SKM-1 treated with dmso at 0.1 percent for 144 hours (cell line): ENCODE data around the gene MAN1B1.

Experiments used
- DNase-seq: peaks from one replicate; lab custom pipeline; 2025; ENCODE audit not compliant: unreplicated experiment; lab: John Stamatoyannopoulos, UW

MAN1B1 gene

DNA sequence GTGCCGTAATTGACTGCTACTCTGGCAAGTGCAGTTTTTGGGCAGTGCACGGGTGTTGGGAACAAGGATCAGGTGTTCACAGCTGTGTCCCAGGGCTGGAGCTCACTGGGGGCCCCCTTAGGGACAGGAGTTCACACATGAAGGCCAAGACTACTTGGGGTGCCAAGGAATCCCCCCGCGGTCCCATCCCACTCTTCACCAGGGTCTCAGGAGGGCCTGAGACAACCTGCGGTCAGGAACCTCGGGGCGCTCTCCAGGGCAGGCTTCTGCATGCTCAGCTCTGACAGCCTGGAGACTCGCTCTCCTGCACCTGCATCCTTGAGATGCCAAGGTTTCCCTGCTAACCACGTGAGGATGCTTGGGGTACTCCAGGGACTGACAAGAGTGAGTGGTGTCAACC lies 2.3 kb upstream of the MAN1B1 start:
- no peak for DNase-seq

DNA sequence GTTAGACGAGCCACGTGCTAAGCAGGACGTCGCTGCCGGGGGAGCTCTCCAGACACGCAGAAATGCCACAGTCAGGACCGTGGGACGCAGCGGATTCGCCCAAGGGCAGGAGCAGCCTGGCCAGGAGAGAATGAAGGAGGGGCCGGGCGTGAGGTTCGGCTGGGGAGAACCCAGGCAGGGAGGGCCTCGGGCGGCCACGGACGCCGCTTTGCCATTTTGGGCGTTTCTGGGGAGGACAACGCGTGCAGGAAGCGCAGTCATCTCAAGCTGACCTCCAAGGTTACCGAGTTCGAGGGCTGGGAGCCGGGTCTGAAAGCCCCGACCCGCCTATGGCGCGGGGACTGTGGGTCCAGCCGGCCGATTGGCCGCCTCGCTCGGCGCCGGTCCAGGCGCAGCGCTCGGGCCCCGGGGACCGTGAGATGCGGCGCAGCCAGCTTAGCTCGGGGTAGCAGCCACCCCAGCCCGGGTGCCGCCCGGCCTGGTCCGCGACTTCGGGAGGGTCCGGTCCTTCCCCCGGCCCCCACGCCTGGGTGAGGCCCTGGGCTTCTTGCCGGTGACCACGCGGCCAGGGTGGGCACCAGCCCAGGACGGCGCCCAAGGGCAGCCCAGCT lies 760 bp upstream of the MAN1B1 start:
- no peak for DNase-seq

DNA sequence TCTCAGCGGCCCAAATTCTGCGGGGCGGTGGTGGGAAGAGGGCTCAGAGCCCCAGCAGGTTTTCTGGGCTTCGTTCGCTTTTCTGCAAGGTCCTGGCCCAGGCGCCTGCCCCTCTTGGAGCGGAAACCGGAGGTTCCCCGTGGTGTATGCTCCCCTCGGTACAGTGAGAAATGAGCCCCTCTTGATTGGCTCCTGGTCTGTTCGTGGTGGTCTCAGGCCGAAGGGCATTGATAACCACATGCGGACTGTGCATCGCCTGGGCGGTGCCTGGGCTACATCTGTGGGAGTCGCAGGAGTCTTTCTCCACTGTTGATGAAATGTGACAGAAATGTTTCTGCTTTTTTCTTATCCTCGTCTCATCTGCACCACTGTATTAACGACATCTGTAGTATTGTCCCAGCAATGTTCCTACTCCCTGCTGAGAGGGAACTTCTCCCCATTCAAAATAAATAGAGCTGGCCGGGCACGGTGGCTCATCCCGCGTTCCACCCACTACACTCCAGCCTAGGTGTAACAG lies 682 bp downstream of the MAN1B1 start:
- no peak for DNase-seq

DNA sequence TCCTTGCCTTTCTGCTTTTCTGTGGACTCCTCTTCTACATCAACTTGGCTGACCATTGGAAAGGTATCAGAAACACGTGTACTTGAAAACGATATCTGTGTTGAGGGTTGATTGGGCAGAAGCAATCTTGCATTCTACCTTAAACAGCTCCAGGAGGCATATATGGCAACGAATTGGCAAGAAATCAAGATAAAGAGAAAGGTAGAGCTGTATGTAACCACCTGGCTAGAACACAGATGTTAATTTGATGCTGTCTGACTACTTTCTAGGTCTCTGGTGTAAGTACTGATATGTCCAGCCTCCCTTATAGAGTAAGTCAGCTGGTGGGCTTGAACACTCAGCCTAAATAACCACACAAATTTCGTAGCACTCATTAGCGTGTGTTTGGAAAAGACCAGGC lies 1.3 kb downstream of the MAN1B1 start:
- no peak for DNase-seq

DNA sequence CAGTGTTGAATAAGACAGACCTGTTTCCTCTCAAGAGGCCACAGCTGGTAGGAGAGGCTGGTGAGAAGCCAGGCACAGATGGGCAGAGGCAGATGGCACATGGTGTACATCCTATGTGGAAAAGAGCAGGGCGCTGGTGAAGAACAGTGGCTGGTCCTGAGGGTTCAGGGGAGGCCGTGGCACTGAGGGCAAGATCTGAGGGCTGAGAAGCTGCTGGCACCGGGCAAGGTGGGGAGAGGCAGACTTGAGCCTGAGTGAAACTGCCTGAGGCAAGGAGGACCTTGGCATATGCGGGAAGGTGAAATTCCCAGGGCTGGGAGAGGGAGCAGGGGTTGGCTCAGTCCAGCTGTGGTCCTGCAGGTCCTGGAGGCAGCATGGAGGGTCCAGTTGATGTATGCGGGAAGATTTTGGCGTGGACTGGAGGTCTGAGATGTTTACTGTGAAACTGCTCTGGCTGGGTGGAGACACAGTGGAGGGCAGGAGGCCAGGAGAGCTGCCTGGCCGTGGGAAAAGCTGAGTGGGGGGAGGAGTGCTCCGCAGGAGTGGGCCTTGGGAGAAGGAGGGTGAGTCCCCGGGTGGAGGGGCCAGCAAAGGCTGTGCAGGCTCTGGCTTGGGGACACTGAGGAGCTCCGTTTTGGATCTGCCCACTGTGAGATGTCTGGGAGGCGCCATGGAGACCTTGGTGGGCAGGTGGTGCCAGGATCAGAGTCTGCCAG lies 2.6 kb downstream of the MAN1B1 start:
- no peak for DNase-seq

DNA sequence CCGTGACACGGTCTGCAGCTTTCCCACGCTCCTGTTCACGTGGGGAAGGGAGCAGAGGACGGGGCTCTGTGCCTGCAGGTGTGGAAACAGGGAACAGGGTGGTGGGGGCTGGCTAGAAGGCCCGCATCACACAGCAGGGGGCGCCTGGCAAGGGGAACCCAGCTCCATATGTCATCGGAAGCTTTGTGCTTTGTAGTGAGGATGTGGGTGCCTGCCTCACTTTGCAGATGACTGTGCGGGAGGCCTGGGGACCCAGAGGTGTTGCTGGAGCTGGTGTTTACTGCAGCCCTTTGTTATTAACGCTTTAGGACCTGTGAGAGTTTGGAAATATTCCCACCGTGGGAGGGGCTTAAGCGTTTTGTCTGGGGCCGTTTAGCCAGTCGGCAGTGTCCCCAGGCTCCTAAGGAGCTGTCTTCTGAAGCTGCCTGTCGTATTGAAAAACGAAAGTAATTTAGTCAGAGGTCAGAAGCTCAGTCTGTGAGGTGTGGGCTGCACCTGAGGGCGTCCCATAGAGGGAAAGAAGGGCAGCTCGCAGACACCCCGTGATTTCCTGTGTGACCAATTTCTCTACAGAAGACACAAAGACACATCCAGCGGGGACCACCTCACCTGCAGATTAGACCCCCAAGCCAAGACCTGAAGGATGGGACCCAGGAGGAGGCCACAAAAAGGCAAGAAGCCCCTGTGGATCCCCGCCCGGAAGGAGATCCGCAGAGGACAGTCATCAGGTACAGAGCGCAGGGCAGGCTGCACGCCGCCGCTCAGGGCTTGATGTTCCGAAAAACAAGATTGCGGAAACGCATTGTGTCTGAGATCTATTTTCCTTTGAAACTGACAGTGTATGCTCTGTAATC lies 9.1 kb downstream of the MAN1B1 start:
- DNase-seq, result no peak

DNA sequence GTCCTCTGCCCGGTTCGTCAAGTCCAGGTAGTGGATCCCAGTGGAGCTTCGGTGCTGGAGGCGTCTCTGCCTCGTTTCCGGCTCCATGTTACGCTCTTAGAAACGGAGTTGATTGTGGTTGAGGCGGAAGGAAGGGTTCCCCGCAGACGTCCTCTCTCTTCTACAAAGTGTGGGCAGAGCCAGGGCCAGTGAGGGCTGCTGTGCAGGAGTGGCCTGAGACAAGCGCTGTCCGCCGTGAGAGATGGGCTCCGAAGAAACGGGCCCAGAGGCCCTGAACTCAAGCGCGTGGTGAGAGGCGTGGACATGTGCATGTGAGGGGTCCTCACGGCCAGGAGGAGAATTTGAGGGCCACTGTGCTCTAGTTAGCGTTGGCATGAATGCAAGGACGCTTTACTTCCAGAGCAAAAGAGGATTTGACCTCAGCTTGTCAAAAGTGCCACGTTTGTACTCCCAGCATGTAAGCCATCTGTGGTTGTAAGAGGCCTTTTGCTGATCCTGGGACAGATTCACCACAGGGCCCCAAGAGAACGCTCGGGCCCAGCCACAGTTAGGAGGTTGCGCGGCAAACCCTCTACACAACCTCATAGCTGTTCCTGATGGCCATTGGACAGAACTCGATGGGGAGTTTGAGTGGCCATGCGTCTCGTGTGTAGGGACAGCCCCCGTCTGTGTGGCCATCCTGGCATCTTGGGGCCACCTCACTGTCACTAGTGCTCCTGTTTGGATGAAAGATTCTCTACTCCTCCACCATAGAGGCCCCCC lies 10.2 kb downstream of the MAN1B1 start:
- no peak for DNase-seq

DNA sequence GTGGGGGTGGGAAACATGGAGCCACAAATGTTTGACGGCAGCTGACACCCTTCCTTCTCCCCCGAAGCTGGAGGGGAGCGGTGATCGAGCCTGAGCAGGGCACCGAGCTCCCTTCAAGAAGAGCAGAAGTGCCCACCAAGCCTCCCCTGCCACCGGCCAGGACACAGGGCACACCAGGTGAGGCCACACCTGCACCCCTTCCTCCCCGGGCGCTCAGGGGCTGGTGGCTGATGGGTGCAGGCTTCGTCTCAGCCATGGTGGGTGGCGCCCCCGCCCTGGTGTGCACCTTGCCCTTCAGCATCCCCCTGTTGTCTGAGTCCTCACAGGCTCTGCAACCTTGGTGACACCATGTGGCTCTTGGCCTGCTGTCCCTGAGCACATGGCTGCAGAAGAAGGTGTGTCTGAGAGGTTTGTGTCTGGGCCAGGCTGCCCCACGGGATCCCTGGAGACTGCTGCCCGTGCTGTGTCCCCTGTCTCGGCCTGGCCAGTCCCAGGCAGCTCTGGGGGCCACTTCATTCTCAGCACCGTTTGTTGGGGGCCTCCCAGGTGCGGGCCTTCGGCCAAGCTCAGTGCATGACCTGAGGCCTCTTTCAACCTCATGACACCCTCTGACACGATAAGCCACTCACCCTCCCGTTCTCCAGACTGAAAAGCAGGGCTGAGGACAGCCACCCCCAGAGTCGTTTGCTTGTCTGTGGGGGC lies 11.1 kb downstream of the MAN1B1 start:
- no peak for DNase-seq

DNA sequence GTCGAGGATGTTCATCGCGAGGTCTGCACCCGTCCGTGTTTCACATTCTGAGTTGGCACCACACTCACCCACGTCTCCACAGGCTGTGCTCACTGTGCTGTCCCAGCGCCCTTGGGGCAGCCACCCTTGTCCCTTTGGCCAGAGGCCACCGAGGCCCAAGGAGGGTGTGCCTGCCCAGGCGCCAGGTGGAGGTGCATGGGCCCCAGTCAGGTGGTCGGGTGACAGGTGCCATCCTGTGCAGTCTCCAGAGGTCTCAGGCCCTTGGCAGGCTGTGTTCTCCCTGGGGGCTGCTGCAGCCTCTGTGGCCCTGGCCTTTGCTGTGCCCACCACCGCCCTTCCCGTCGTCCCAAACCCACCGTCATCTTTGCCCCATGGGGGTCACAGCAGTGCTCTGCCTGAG lies 12.4 kb downstream of the MAN1B1 start:
- no peak for DNase-seq

DNA sequence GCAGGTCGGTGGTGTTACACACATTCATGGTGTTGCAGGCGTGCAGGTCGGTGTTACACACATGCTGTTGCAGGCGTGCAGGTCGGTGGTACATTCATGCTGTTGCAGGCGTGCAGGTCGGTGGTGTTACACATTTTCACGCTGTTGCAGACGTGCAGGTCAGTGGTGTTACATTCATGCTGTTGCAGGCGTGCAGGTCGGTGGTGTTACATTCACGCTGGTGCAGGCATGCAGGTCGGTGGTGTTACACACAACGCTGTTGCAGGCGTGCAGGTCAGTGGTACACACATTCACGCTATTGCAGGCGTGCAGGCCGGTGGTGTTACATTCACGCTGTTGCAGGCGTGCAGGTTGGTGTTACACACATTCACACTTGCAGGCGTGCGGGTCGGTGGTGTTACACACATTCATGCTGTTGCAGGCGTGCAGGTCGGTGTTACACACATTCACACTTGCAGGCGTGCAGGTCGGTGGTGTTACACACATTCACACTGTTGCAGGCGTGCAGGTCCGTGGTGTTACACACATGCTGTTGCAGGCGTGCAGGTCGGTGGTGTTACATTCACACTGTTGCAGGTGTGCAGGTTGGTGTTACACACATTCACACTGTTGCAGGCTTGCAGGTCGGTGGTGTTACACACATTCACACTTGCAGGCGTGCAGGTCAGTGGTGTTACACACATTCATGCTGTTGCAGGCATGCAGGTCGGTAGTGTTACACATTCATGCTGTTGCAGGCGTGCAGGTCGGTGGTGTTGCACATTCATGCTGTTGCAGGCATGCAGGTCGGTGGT lies 16.6 kb downstream of the MAN1B1 start:
- no peak for DNase-seq

DNA sequence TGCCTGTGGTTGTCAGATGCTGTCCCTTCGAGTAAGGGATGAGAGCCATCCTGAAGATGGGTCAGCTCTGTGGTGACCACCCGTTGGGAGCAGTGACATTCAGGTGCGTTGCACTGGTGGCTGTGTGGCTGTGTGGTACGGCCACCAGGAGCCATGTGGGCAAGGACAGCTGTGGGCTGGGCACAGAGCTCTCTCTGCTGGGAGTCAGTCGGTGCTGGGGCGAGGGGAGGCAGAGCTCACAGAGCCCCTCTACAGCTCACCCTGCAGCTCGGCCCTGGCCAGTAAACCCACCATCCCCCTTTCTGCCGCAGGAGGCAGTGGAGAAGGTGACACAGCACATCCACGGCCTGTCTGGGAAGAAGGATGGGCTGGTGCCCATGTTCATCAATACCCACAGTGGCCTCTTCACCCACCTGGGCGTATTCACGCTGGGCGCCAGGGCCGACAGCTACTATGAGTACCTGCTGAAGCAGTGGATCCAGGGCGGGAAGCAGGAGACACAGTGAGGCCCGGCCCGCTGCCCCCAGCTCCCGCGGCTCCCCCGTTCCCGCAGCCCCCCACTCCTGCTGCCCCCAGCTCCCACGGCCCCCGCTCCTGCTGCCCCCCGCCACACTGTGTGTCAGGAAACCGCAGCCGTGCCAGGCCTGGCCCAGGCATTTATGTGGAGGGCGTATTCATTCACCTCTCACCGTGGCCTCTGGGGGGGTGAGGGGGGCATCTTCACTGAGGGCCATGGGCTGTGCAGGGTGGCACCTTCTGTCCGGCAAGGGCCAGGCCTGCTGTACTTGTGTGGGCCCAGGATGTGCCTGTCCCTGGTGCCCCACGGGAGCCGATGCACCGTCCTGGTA lies 19.3 kb downstream of the MAN1B1 start:
- no peak for DNase-seq

DNA sequence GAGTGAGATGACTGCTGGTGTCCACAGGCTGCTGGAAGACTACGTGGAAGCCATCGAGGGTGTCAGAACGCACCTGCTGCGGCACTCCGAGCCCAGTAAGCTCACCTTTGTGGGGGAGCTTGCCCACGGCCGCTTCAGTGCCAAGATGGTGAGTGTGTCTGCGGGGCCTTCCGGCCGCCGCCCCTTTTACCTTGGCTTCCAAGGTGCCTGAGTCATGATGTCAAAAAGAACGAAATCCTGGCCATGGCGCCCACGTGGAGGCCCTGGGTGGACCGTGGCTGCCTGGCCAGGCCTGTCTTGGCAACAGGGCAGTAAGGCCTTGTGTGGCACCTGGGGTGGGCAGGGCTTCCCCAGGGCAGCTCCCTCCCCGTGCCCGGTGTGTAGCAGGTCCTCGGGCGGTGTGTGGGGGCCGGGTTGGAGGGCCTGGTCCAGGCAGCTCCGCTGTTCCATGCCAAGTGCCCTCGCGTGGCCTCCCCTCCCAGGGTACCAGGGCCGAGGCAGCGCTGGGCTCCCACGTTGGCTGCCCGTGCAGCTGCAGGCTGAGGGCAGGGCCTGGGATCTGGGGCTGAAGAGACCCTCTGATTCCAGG lies 20.0 kb downstream of the MAN1B1 start:
- DNase-seq, result no peak

DNA sequence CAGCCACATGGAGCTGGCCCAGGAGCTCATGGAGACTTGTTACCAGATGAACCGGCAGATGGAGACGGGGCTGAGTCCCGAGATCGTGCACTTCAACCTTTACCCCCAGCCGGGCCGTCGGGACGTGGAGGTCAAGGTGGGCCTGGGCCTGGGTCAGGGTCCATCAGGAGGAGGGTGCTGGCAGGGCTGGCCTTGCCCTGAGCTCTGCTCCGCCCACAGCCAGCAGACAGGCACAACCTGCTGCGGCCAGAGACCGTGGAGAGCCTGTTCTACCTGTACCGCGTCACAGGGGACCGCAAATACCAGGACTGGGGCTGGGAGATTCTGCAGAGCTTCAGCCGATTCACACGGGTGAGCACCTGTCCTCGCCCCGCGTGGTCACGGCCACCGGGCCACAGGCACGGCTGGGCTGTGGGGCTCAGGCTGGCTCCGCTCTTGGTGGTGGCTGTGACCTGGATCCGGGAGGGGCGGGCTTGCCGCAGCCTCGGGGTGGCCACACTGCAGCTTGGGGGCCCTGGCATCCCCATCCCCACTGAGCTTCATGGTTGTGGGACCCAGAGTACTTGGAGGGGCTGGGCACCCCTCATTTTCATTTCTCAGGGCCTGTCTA lies 20.6 kb downstream of the MAN1B1 start:
- DNase-seq, result no peak

DNA sequence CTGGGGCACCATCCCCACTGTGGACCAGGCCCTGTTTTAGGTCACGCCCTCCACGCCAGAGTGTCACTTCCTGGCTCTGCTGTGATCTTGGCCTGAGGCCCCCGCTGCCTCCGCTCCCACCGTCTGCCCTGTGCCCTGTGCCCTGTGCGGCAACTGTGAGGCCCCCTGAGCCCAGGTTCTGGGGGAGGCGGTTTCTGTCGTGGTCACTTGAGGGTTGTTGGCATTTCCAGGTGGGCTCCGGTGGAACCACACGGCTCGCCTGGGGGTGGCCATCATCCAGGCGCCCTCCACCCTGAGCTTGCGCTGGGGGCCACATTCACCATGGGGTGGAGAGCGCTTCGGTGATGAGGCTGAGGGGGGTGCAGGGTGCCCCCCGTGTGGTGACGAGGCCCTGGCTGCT lies 21.2 kb downstream of the MAN1B1 start:
- DNase-seq, result no peak

DNA sequence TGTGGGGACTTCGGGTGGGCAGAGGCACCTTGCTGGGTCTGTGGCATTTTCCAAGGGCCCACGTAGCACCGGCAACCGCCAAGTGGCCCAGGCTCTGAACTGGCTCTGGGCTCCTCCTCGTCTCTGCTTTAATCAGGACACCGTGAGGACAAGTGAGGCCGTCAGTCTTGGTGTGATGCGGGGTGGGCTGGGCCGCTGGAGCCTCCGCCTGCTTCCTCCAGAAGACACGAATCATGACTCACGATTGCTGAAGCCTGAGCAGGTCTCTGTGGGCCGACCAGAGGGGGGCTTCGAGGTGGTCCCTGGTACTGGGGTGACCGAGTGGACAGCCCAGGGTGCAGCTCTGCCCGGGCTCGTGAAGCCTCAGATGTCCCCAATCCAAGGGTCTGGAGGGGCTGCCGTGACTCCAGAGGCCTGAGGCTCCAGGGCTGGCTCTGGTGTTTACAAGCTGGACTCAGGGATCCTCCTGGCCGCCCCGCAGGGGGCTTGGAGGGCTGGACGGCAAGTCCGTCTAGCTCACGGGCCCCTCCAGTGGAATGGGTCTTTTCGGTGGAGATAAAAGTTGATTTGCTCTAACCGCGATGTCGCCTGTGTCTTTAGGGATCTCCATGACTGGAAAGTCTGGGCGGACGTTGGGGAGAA lies 21.9 kb downstream of the MAN1B1 start:
- DNase-seq, result no peak

DNA sequence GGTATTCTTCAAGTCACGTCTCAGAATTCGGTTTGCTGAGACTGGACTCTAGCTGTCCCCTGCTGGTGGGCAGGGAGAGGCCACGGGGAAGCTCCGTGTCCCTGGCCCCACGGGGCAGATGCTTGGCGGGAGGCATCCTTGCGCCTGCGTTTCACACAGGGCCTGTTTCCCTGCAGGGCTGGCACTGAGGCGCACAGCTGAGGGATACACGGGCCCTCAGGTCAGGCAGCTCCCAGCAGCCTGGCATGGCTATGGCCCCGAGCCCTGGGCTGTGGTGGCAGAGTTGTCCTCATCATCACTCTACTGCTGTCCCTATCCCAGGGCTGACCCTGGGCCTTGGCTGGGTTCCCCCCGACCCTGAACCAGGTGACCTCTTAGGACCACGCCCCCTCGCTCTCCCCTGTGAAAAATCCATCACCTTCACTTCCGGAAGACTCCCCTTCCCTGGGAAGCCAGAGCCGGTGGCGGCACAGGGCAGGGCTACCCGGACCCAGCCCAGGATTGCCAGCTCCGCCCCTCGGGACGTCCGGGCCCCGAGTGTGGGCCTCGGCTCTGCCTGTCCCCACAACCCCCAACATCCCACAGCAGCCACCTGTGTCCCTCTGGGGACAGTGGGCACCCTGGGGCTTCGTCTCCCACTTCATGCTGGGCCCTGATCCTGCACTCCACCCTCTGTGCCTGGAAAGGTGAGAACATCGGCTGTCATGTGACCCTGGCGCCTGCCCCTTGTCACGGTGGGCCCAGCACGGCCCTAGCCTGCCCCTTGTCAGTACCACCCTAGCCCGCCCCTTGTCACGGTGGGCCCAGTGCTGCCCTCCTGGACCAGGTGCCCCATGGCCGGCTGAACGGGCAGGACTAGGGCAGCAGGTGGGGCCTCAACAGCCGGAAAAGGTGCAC lies 22.7 kb downstream of the MAN1B1 start:
- DNase-seq, result no peak
